HG03025 (cell line): ENCODE measurements around the gene EIF4E2.
"Not testable (repeated sequence)": the region's sequence is repeated elsewhere in the genome, so short reads cannot be mapped to it uniquely, and the experiment has no call there.

Experiments used
- ATAC-seq: cut with Tn5 transposase; IDR thresholded peaks from one replicate; pipeline ENCODE4 v1.9.1; 2021; ENCODE audit warnings: mild to moderate bottlenecking, moderate library complexity; ENCODE audit not compliant: unreplicated experiment, low FRiP score

EIF4E2 gene

GRCh38 chr2:232556426-232556825, 5.9 kb downstream of the EIF4E2 start:
- ATAC-seq: no peak

DNA sequence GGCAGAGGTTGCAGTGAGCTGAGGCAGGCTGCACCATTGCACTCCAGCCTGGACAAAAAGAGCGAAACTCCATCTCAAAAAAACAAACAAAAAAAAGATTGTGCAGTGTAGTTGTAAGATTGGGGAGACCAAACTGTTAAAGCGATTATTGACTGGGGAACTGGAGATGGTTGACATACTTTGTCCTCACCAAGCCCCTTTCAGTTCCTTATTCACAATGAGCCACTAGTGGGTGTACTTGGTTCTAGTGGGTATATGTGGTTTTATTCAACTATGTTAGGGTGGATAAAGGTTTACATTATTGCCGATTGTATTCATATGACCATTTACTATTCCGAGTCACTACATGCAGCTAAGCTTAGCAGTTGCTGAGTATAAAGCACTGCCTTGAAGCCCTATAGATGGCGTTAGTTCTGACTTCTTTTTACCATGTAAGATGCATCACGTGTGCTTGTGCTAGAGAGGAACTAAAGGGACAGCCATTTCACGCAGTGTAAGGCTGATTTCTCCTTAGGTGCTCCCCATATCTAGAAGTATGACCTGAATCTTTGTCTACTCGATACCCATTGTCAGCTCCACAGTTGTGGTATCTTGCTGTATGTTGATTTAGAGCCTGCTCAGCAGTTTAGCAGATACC, 12.1 kb downstream of the EIF4E2 start:
- ATAC-seq: no peak

- ATAC-seq: no peak
Observed at GRCh38 chr2:232563580-232563979, 13.1 kb downstream of the EIF4E2 start.

- ATAC-seq: no peak
Observed at GRCh38 chr2:232567721-232568120, 17.2 kb downstream of the EIF4E2 start.

DNA sequence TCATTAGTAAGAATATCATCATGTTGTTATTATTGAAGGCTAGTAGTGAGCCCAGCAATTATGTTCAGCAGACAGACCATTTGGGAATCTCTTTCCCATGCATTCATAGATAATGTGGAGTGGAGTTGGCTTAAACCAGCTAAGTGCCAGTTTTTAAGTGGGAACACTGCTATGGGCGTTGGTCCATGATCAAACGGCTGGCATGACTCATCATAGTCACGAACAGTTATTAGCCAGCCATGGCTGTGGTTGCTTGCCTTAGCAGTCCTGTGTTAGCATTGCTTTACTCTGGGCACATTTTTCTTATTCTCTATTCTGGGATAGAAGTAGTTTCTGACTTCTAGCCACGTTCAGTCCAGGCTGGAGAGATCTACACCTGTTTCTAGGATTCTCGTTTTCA, 17.7 kb downstream of the EIF4E2 start:
- no peak for ATAC-seq

- ATAC-seq: no peak
Observed at GRCh38 chr2:232569541-232569940, 19.1 kb downstream of the EIF4E2 start.

DNA sequence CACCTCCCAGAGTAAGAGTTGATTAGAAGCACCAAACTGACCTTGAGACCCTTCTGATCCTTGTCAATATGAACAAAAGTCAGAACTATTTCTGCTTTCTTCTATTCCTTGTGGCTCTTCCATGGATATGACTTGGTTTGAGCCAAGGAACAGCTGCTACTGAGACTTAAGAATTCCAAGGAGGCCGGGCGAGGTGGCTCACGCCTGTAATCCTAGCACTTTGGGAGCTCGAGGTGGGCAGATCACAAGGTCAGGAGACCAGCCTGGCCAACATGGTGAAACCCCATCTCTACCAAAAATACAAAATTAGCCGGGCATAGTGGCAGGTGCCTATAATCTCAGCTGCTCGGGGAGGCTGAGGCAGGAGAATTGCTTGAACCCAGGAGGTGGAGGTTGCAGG, 20.0 kb downstream of the EIF4E2 start:
- ATAC-seq: not testable (repeated sequence)

DNA sequence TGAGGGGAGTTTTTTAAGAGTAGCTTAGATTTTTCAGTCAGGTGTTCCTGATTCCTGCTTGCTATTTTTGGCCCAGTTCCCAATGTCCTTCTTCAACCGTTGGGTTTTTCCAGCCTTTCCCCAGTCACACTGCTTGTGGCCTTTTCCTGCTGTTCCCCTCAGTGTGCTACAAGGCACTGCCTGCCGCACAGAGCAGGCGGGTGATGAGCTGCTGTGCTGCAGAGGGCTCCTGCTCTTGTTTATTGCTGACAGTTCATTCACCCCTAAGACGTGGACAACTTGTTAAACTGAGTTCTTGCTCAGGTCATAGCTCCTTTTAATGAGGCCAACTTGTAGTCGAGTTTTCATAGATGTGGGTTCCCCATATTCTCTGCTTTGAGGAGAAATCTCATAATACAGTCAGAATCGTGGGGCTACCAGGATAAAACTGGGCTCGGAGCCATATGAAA, 20.6 kb downstream of the EIF4E2 start:
- no peak for ATAC-seq

DNA sequence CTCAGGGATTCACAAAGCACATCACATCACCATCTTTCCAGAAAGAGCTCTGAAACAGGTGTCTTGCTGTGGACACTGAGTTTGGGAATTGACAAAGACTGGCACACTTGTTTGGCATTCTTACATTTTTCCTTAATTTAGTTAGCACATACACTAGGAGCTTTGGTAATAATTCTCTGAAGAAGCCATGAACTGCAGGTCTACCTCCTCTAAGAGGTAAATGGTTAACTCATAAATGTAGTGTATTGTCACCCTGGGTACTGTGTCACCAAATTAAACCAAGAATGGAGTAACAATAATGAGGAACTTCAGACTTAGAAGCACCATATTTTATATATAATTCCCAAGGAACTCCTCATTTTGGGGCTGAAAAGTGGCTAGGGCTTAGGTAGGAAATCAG, 22.6 kb downstream of the EIF4E2 start:
- no peak for ATAC-seq

GRCh38 chr2:232573771-232574435, 23.4 kb downstream of the EIF4E2 start:
- no peak for ATAC-seq

DNA sequence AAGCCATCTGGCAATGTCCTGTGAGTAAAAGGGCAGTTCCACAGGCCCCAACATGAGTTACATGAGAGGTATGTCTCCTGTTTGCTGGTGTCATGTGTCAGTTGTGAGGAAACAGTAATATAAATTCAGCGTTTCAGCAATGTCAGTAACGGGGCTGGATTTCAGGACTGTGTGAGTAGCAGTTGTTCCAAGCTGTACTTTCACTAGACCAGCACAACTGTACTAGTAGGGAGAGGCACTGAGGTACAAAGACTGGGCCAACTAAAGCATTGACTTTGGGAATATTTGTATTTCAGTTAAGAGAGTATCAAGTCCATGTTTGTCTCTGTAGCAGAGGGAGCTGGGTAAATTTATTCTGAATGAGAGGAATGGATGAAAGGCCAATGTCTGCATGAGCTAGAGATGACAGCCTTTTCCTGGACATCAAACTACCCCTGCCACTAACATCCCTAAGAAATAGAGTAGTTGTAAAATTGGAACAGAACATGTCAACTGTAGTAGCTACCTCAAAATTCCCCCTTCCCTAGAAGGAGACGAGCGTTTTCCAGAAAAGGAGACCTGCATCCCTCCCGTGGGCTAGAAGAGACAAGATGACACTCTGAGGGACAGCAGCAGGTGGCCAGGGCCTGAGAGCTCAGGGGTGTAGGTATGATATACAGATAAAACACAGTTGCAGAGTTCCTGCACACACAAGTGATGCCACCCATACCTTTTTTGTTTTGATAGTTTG, 24.4 kb downstream of the EIF4E2 start:
- no peak for ATAC-seq

GRCh38 chr2:232575404-232575746, 24.9 kb downstream of the EIF4E2 start:
- no peak for ATAC-seq

GRCh38 chr2:232576995-232577394, 26.5 kb downstream of the EIF4E2 start:
- ATAC-seq: no peak

- no peak for ATAC-seq
Observed at GRCh38 chr2:232577841-232578240, 27.4 kb downstream of the EIF4E2 start.

GRCh38 chr2:232578626-232579025, 28.1 kb downstream of the EIF4E2 start:
- ATAC-seq: no peak

DNA sequence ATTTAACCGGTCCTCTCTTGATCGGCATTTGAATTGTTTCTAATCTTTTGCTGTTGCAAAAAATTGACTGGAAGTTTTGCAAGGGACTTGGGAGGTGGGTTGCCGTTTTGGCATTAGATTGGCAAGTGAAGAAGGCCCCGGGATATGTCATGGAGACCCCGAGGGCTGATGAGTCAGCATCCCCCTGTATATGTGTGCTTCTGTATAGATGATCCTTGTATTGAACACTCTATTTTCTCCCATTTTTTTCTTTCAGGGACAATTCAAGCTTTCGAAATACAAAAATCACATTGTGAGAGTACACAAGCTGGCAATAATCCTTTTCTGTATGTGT, 30.1 kb downstream of the EIF4E2 start:
- no peak for ATAC-seq

DNA sequence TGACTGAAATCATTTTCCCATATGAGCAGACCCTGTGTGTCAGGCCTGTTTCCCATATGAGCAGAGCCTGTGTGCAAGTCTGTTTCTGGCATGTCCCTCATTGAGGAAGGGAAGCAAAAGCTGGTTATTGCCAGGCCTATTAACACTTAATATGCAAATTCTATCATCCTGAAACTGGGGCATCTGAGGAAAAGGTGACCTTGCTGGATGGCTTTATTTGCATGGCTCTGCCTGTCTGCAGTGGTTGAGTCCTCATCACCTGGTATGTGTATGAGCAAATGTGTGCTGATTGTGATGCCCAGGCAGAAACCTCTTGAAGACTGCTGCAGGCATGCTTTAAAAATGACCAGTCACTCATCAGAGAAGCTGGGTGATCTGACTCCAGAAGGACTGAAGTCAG, 31.2 kb downstream of the EIF4E2 start:
- ATAC-seq: no peak

DNA sequence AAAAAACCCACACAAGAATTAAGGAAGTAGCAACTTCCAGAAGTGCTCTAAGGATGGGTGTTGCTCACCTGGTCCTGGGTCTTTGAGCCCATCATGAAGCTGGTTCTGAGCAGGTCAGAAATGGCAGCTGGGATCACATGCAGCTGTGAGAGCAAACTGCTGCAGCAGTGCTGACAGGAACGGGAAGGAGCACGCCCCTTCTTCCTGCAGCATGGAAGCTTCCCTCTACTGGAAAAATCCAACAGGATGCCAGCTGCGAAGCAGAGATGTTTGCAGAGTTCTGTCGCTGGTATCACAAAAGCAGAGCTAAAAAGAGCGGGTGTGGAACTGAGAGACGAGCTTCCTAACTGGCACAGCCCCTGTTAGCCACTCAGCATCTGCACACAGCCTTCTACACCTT, 33.7 kb downstream of the EIF4E2 start:
- no peak for ATAC-seq

GRCh38 chr2:232586943-232587505, 36.5 kb downstream of the EIF4E2 start:
- ATAC-seq: no peak

DNA sequence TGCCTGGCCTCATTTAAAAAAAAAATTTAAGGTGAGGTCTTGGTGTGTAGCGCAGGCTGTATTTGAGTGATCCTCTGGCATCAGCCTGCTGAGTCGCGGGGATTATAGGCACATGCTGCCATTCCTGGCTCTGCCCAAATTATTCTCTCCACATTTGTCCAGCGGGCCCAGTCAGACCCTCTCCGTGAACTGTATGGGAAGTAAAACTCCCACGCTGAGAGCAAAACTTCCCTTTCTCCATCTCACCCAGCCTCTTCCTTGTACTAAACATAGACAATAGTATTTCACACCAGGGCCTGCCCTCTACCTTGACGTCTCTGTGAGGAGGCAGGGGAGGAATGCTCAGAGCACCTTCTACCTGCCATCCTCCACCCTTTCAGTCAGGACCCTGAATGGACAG, 37.0 kb downstream of the EIF4E2 start:
- no peak for ATAC-seq

DNA sequence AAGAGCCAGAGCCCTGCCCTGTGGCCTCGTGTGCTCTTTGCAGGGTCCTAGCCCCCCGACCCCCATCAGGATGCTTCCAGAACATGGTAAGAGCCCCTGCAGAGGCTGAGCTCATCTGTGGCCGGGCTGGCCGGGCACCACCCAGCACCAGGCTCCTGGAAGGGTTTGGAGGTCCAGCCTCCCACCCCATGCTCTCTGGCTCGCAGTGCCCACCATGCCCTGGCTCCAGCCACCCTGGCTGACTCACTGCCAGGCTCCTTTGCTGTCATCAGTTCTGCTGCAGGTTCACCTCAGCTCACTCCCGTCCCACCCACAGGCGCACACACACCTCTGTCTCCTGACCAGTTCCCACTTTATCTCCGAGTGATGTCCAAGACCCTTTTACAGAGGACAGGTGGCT, 37.5 kb downstream of the EIF4E2 start:
- no peak for ATAC-seq
